ENCODE results near the gene SNU13. TPM values are rescaled to one million over a fixed set of nuclear protein-coding genes. Genes with fewer than 3 reads are reported as not detected.

Gene SNU13
- total and polyA plus RNA-seq, 2 of the 4 experiments (the other 2 are of a cell fraction) = 122 to 185 TPM

- Histone ChIP-seq H2AK5ac (ENCODE audit: low read depth, low read length) (no peak overlapping the region), H3K23ac (ENCODE audit: low read depth, low read length) (no peak overlapping the region), H3K4me3 (ENCODE audit: insufficient read depth, low read depth, low read length) (no peak overlapping the region), H3K9ac (ENCODE audit: low read depth, low read length) (no peak overlapping the region), H3K14ac (replicated peaks; ENCODE audit: low read depth, low read length) (no peak overlapping the region), H2BK120ac (ENCODE audit: low read depth, low read length) (no peak overlapping the region), H4K5ac (ENCODE audit: low read depth, low read length) (no peak overlapping the region), H3K56ac (ENCODE audit: extremely low read depth, insufficient read depth, low read length) (no peak overlapping the region), H3K4me1 (ENCODE audit: control insufficient read depth, insufficient read depth, low read length) (0 out of 2 replicates have a peak, but pooled peaks cover 1% of the 10 kb centered on the region), H3K27me3 (ENCODE audit: control insufficient read depth, insufficient read depth, low read length) (no peaks in the 10 kb centered on the region), H3K18ac (ENCODE audit: low read depth, low read length) (no peak overlapping the region), H2BK15ac (ENCODE audit: low read depth, low read length) (no peak overlapping the region), H3K79me1 (ENCODE audit: low read depth in 1 of 2, low read length in 2 of 2) (peaks cover 39 to 62% of the 10 kb centered on the region in 2 experiments), H3K9me1 (ENCODE audit: insufficient read depth, low read length) (peaks cover 8% of the 10 kb centered on the region; the same call in 1 of the 2 replicates), H4K91ac (ENCODE audit: insufficient read depth, low read depth, low read length) (no peak overlapping the region), H2AFZ (replicated peaks; ENCODE audit: low read length, poor library complexity) (no peak overlapping the region), H3K36me3 (ENCODE audit: control insufficient read depth, insufficient read depth, low read length) (peaks cover 71% of the 10 kb centered on the region), H3K4ac (ENCODE audit: low read depth, low read length) (no peak overlapping the region), H2AK9ac (replicated peaks; ENCODE audit: low read depth, low read length, poor library complexity) (no peak overlapping the region), H3K9me3 (ENCODE audit: control insufficient read depth, insufficient read depth, low read length) (no peaks in the 10 kb centered on the region), H3K27ac (ENCODE audit: insufficient read depth, low read length) (no peak overlapping the region; the same call in 1 of the 2 replicates), H4K20me1 (ENCODE audit: insufficient read depth, low read length) (no peaks in the 10 kb centered on the region; the same call in none of the 2 replicates), H2BK5ac (ENCODE audit: low read depth, low read length, poor library complexity, severe bottlenecking) (no peak overlapping the region), H2BK20ac (ENCODE audit: low read depth, low read length) (no peak overlapping the region), H3K4me2 (ENCODE audit: low read depth, low read length) (no peak overlapping the region), H4K8ac (ENCODE audit: low read depth in 2 of 2, low read length in 2 of 2) (no peak overlapping the region)
- DNase-seq = no peak
- no peak for ATAC-seq (ENCODE audit: low read depth)
- in situ Hi-C loops (cut with MboI; ENCODE audit: low sequenced_read_pairs) = no loop called here
- dilution Hi-C loops (cut with HindIII; ENCODE audit: low sequenced_read_pairs, unreplicated experiment) = no loop called here
- intact Hi-C loops (cut with micrococcal nuclease) = no loop called here
- TF ChIP-seq CHD1 (IDR thresholded peaks at IDR 0.05; ENCODE audit: low read depth, low read length) (no peak), USF2 (IDR thresholded peaks at IDR 0.05; ENCODE audit: low read depth, low read length) (no peak), CTCF (conservative IDR thresholded peaks at IDR 0.05; ENCODE audit: low read depth, low read length) (no peak), SMC3 (IDR thresholded peaks at IDR 0.05; ENCODE audit: low read depth, low read length) (no peak), FOS (IDR thresholded peaks at IDR 0.05; ENCODE audit: low read depth, low read length) (no peak)
- no CpG with 5 or more reads among the region's 3 CpGs for WGBS, 2 experiments (ENCODE audit: extremely low coverage in 2 of 2, insufficient read length in 1 of 2)
- ChIA-PET CTCF (interaction anchor here (1.7 kb wide), 1 partner anchor 13 kb away, joined by 5 read pairs; no protein-coding TSS in a partner anchor), POLR2A (ENCODE audit: unreplicated experiment) (no interaction called here)
- BruUV-seq (replicated peaks) = no TSS peak
Measured at GRCh38 chr22:41654322-41654721, 34.3 kb downstream of the SNU13 start.

Data from IMR-90 (cell line).